CD4-positive, alpha-beta T cell treated with Interleukin-1 beta for 1 hour (primary cell): ENCODE results near the gene TMEM87B.
"Not testable (repeated sequence)": the region's sequence is repeated elsewhere in the genome, so short reads cannot be mapped to it uniquely, and the experiment has no call there.

Experiments
- DNase-seq, 2 donors: peaks; one replicate each; pipeline ENCODE4 v3.0.0-alpha.2; 2020 to 2022

The TMEM87B gene

DNA sequence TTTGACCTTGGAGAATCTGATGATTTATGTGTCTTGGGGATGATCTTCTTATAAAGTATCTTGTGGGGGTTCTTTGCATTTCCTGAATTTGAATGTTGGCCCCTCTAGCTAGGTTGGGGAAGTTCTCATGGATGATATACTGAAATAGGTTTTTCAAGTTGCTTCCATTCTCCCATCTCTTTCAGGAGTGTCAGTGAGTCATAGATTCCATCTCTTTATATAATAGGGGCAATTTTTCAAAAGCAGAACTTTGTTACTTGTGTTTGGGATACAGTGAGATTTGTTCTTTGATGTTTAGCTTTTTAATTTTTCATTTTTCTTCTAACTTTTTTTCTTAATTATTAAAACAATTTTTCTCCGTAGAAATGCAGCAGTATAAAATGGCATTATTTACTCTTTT is 19.4 kb downstream of the TMEM87B start:
- no peak for DNase-seq

- no peak for DNase-seq
Observed at GRCh38 chr2:112075490-112076260, 20.6 kb downstream of the TMEM87B start.

GRCh38 chr2:112077814-112078213 is 22.7 kb downstream of the TMEM87B start:
- DNase-seq: no peak

GRCh38 chr2:112081262-112081661 is 26.2 kb downstream of the TMEM87B start:
- DNase-seq: no peak

DNA sequence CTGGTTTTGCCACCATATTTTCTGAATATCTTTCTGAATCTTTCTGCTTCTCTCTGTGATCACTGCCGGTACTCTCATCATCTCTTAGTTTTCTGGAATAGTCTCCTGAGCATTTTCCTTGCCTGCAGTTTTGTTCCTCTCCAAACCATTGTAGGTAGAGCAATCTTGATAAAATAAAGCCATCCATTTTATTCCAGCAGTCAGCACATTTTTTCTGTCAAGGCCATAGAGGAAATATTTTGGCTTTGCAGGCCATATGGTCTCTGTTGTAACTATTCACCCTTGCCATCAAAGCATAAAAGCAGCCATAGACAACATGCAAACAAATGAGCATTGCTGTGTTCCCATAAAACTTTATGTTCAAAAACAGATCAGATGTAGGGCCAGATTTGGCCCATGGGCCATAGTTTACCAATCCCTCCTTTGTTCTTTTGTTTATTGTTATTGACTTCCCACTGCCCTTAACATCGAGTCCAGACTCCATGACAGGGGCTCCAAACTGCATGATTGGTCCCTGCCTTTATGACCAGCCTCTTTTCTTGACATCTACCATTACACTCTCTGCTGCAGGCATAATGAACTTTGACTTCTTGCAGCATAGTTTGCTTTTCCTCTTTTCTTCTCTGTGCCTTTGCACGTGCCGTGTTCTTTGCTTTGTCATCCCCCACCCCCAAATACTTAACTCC is 29.8 kb downstream of the TMEM87B start:
- no peak for DNase-seq

- no peak for DNase-seq
Observed at GRCh38 chr2:112085375-112085730, 30.3 kb downstream of the TMEM87B start.

- no peak for DNase-seq
Observed at GRCh38 chr2:112085916-112086669, 31.0 kb downstream of the TMEM87B start.

- DNase-seq: peak in 1 of 2 donors; percentile 41
Observed at GRCh38 chr2:112087346-112088020, 32.4 kb downstream of the TMEM87B start.

- DNase-seq: no peak
Observed at GRCh38 chr2:112089375-112089774, 34.3 kb downstream of the TMEM87B start.

GRCh38 chr2:112092286-112093041 is 37.4 kb downstream of the TMEM87B start:
- no peak for DNase-seq

DNA sequence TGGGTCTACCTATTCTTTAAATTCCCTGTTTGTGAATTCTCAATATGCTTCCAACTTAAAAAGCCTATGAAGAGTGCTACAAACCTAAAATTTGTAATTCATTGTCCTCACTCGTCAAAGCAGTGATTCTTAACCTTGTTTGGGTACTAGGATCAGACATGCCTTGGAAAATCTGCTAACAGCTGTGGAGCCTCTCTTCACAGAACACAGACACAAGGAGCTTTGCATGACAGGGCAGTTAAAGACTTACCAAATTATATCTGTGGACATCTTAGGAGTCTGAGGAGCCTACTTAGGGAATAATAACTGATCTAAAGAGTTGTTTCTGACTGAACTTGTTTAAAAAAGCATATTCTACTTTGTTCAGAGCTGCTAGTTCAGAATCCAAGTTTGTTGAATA is 38.1 kb downstream of the TMEM87B start:
- no peak for DNase-seq

GRCh38 chr2:112095681-112096080 is 40.6 kb downstream of the TMEM87B start:
- DNase-seq: no peak

- no peak for DNase-seq
Observed at GRCh38 chr2:112096098-112096497, 41.0 kb downstream of the TMEM87B start.

DNA sequence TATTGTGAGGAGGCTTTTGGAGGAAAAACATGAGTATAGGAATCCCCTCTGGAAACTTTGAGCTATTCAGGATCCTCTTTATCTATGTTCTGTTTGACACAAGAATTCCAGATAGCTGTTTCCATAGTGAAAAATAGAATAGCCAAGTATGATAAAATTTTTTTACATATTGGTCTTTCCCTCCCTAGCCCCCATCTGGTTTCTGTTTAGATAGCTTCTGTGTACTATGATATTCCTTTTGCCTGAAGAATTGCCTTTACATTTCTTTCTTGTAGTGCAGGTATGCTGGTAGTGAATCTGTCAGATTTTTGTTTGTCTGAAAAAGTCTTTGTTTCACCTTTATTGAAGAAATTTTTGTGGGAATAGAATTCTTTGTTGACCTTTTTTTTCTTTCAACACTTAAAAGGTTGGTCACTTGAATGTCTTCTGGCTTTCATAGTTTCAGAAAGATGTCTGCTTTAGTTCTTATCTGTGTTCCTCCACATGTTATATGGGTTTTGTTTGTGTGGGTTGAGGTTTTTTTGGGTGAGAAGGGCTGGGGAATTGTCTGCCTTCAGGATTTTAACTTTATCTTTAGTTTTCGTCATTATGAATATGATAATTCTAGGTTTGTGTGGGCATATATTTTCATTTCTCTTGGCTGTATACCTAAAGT is 53.2 kb downstream of the TMEM87B start:
- DNase-seq: no peak

GRCh38 chr2:112109278-112109677 is 54.2 kb downstream of the TMEM87B start:
- no peak for DNase-seq

DNA sequence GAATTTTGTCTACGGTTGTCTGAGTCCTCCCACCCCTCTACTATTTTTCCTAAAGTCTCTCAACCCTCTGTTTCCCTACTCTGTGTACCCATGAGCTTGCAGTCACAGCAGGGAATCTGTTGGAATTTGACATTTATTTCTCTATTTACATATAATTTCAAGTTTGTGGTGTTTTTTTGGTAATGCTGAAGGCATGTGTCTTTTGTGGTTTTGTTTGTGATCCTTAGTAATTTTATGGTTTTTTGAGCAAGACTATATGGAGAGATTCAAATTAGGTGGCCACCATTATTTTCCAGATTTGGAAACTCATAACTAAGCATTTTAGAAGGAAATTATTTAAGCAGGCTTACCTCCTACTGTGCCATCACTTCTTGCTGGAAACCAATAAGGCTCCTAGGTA is 55.9 kb downstream of the TMEM87B start:
- no peak for DNase-seq

GRCh38 chr2:112113354-112113753 is 58.3 kb downstream of the TMEM87B start:
- not testable (repeated sequence) for DNase-seq

DNA sequence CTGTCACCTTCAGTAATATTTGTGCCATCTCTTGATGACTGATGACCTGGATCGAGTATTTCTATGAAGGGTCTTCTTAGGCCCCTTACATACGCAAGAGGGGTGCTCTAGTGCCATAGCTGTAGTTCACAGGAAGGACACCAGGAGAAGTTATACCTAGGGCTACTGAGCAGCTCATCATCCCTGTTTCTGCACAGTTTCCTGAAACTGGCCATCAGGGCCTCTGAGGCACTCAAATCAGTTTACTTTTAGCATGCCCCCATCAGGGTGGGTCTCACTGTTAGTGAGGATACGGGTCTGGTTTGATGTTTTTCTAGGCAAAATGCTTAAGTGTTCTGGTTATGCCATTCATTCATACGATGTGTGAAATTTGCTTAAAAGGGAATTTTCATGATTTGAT is 63.1 kb downstream of the TMEM87B start:
- DNase-seq: no peak

DNA sequence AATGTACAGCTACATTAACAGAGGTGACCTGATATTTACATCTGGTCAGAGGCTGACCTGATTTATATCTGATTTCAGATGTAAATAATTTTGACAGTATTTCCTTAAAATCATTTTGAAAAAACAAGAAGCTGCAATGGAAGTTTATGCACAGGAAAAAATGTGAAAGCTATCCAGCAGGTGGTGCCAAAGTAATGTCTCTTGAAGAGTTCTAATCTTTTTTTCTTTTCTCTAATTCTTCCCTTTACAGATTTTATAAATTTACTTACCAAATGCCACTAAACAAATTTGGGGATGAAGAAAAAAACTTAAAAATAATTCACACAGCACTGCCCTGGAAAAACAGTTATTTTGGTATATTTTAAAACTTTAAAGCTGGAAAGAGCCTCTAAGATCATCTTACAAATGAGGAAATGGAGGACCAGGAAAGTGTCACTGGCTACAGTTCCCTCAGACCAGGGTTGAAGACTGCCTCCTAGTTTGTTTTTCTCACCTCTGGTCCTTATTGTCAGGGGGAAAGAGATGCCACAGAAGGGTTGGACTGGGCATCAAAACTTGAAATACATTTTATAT is 66.7 kb downstream of the TMEM87B start:
- peak; percentile 22 to 64 for DNase-seq

- DNase-seq: no peak
Observed at GRCh38 chr2:112129060-112129459, 74.0 kb downstream of the TMEM87B start.

DNA sequence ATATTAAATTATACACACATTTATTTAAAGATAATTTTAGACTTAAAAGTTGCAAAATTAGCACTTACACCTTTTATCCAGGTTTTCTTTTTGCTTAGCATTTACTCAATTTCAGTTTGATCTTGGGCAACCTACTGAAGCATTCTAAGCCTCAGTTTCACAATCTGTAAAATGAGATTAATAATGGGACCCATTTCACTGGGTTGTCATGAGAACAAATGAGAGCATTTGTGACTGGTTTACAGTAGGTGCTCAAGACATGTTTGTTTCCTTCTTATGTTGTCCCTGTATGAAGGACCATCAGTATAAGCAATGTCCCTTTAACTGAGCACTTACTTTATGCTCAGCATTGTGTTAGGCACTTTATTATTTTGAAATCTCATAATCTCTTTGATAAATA is 78.3 kb downstream of the TMEM87B start:
- DNase-seq: no peak

DNA sequence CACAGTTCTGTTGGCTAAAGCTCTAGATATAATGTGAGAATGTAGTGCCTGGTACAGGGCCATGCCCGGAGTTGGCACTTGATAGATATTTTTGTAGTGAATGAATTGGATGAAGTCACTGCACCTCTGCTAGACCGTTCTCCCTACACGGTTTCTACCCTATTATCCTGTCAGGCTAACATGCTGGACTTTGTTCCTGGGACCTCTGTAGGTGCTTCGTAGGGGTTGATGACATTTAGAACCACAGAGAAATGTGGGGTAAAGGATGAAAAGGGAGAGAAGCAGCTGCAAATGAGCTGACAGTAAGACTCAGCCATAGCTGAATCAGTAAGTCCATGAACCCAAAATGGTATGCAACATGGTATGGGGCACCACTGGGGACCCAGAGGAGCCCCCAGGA is 79.1 kb downstream of the TMEM87B start:
- no peak for DNase-seq
